Renal cortical epithelial cell (primary cell): Measurements from ENCODE around the gene SP7. TPM values are rescaled to one million over a fixed set of nuclear protein-coding genes. Genes with fewer than 3 reads are reported as not detected.
"Not testable (repeated sequence)": the region's sequence is repeated elsewhere in the genome, so short reads cannot be mapped to it uniquely, and the experiment has no call there.

Experiments used
- DNase-seq: peaks from one replicate; pipeline ENCODE4 v3.0.0-alpha.2; 2011; ENCODE audit warnings: low read depth
- total RNA-seq: library from RNA; depleted of rRNA; stranded (reverse); fragments of >200 nt; gene quantifications from 2 replicates; pipeline ENCODE4 v1.2.3, GENCODE V29; 2014

The SP7 gene
- total RNA-seq = not detected in 2 replicates

DNA sequence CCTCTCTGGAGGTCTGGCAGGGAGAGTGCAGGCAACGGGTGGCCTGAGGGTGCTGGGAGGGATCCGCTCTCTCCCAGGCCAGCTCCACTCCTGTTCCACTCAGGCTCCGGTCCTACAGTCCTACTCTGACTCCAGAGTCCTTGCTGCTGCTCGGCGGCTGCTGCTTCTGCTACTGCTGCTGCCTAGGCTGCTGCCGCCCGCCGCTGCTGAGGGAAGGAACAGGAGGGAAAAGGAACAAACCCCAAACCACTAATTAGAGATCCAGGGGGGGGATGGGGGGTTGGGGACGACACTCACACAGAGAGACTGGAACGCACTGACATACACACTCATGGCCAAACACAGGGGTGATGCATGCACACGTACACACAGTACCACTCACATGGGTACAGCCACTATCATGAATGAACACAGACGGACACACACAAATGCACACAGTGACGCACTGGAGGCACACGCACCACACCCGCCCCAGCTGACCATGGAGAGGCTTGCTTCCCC is at the start of gene SP7:
Gene SP7 (minus strand): TSS at position 174 of the 501 bp plus-strand sequence. CDS start 708 bp downstream, outside the sequence.
- no peak for DNase-seq

DNA sequence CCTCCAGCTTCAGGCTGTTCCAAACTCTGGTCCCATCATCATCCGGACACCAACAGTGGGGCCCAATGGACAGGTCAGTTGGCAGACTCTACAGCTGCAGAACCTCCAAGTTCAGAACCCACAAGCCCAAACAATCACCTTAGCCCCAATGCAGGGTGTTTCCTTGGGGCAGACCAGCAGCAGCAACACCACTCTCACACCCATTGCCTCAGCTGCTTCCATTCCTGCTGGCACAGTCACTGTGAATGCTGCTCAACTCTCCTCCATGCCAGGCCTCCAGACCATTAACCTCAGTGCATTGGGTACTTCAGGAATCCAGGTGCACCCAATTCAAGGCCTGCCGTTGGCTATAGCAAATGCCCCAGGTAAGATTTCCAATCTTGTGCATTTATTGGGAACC is 47.1 kb upstream of the SP7 start:
- DNase-seq = no peak

DNA sequence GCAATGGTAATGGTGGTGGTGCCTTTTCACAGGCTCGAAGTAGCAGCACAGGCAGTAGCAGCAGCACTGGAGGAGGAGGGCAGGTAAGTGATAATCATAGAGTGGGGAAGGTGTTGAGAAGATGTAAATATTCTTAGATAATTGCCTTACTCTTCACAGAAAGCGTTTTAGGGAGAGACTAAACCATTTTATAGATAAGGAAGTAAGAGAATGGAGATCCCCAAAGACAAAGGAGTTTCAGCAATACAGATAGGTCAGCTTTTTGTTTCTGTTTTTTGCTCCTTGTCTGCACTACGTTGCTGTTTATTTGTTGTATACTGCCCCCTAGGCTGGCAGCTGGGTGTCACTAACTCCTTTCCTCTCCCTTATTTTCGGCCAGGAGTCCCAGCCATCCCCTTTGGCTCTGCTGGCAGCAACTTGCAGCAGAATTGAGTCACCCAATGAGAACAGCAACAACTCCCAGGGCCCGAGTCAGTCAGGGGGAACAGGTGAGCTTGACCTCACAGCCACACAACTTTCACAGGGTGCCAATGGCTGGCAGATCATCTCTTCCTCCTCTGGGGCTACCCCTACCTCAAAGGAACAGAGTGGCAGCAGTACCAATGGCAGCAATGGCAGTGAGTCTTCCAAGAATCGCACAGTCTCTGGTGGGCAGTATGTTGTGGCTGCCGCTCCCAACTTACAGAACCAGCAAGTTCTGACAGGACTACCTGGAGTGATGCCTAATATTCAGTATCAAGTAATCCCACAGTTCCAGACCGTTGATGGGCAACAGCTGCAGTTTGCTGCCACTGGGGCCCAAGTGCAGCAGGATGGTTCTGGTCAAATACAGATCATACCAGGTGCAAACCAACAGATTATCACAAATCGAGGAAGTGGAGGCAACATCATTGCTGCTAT is 45.8 kb upstream of the SP7 start:
- peak; percentile 97 for DNase-seq

DNA sequence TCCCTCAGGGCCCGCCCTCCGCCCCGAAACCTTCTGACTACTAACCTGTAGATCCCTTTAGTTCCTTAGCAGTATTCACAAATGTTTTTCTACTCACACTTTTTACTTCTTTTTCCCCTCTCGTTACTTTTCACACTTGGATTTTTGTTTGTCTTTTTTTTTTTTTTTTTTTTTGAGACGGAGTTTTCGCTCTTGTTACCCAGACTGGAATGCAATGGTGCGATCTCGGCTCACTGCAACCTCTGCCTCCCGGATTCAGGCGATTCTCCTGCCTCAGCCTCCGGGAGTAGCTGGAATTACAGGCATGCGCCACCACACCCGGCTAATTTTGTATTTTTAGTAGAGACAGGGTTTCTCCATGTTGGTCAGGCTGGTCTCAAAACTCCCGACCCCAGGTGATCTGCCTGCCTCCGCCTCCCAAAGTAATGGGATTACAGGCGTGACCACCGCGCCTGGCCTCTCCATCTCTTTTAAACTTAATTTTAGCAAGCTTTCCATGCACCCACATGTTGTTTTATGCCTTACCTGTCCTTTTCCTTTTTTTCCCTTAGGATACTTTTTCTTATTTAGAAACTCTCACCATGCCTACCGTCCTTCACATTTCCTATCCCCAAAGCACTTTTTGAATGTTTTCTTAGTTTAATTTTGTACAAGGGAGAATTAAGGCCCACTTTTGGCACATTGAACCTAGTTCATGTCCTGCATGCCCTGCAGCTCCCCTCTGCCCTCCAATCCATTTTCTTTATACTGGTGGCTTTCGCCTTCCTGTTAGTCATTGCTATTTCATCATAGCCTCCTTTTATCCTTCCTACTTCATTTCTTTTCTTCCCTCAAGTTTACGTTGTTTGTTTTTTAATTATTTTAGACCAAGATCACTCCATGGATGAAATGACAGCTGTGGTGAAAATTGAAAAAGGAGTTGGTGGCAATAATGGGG is 44.9 kb upstream of the SP7 start:
- DNase-seq = peak; percentile 74

DNA sequence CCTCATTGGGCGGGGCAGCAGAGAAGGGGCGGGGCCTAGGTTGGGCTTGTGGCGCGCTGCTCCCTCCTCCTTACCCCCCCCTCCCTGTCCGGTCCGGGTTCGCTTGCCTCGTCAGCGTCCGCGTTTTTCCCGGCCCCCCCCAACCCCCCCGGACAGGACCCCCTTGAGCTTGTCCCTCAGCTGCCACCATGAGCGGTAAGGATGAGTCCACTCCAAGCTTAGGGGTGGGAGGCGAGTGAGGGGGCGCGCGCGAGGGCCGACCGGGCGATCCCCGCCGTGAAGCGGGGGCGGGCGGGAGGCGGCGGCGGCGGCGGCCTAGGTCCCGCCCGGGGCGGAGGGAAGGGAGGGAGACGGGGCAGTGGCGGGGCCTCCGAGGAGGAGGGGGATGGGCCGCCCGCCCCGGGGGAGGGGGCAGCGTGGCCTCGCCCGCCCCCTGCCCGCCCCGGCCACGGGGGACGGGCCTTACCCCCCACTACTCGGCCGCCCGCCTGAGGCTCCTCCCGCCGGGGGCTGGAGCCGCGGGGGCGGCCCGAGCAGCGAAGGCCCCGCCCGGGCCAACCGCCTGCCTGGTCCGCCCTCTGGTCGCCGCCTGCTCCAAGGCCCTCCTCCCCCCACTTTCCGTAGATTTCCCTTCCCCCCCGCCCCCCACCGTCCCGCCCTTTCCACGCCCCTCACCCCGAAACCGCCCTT is 44.1 kb upstream of the SP7 start, which contains the start of gene SP1:
Gene SP1 (plus strand): TSS at position 73 of the 690 bp plus-strand sequence. CDS start 116 bp downstream, at position 189.
- peak; percentile 67 for DNase-seq

DNA sequence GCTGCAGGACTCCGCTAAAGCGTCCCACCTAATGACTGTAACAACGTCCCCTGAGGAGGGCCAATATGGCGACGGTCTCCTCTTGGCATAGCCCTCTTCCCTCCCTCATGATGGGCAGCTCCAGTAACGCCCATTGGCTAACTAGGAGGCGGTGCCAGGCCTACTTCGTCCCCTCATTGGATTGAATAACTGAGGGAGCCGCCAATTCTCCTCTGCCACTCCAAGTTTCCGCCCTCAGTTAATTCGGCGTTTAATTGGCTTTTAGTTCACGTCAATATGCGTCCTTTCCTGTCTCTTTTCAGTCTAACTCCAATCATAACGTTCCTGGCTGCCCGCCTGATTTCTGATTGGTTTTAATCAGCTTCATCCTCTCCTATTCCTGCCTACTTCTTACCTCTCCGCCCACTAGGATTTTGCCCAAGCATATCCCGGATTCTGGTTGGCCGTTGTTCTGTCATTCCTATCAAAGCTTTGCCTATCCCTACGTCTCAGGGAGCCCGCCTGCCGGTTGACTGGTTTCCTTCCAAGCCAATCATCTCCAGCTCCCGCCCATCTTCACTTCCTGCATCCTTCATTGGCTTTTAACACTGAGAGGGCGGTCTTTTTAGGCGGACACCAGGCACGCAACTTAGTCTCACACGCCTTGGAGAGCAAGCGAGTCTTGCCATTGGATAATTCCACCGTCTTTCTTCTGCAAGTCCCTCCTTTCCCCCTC is 43.4 kb upstream of the SP7 start:
- DNase-seq = peak; percentile 100

DNA sequence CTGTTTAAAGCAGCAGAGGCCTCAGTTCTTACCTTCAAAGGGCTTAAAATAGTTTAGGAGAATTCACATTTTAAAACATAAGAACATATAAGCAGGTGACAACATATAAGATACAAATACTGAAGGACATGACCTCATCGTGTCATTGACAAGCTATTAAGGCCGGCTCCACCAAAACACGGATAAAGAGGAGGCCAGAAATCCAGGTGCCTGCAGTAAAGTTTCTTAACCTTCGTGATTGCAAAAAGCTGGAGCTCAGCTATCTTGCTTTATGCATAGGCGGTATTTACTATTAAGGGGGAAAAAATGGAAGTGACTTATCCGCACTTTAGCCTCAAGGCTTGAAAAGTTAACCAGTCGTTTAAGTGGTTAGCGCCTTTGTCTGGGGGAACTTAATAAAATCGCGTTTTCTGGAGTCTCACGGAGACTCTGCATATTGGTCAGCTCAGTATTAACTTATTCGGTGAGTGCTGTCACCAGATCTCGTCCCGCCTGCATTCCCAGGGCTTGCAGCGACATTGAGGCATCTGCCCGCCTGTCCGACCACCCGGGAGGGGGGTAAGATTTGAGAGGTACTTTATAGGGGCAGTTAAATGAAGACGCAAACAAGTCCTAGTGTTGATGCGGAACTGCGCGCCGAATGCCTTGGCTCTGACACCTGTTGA is 42.7 kb upstream of the SP7 start:
- peak; percentile 29 for DNase-seq

DNA sequence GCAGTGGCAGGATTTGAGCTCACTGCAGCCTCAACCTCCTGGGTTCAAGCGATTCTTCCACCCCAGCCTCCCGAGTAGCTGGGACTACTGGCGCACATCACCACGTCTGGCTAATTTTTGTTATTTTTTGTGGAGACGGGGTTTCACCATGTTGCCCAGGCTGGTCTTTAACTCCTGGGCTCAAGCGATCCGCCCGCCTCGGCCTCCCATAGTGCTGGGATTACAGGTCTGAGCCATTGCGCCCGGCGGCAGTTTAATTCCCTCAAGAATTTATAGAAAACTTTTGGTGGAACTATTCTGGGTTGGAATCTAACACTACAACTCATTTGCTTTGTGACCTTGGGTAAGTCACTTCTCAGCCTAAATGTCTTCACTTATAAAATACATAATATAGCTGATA is 42.1 kb upstream of the SP7 start:
- DNase-seq = no peak

DNA sequence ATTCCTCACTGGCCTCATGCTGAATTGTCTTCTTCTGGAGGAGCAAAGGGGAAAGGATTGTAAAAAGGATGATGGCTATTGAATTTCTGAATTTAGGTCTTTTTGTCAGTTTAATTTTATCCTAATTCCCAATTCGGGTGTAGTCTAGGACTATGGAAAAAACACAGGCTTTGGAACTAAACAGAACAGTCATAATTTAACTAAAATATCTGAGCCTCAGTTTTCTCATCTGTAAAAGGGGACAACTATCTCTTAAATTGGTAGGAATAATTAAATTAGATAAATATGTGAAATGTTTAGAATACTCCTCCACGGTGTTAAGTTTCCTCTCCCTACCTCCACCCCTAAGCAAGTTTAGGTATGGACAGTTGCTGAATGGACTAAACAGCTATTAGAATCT is 40.6 kb upstream of the SP7 start:
- no peak for DNase-seq

DNA sequence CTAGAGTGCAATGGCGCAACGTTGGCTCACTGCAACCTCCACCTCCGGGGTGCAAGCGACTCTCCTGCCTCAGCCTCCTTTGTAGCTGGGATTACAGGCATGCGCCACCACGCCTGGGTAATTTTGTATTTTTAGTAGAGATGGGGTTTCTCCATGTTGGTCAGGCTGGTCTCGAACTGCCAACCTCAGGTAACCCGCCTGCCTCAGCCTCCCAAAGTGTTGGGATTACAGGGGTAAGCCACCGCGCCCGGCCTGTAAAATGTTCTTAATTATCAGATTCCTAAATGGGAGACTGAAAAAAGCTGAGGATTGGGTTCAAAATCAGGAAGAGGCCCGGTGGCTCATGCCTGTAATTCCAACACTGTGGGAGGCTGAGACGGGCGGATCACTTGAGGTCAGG is 38.1 kb upstream of the SP7 start:
- DNase-seq = not testable (repeated sequence)

DNA sequence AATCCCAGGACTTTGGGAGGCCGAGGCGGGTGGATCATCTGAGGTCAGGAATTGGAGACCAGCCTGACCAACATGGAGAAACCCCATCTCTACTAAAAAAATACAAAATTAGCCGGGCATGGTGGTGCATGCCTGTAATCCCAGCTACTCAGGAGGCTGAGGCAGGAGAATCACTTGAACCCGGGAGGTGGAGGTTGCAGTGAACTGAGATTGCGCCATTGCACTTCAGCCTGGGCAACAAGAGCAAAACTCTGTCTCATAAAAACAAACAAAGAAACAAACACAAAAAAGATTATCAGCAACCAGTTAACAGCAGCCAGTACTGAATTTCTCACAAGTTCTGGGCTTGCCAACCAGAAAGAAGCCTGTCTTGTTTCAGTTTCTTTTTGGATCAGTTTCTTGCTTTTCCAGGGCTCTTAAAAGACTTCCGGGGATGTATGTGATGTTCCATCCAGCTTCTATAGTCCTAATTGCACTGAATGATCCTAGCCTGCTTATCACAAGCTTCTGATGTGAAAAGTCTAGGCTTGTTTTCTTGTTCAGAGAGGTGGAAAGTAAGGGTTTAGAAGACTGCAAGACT is 37.5 kb upstream of the SP7 start:
- DNase-seq = not testable (repeated sequence)

DNA sequence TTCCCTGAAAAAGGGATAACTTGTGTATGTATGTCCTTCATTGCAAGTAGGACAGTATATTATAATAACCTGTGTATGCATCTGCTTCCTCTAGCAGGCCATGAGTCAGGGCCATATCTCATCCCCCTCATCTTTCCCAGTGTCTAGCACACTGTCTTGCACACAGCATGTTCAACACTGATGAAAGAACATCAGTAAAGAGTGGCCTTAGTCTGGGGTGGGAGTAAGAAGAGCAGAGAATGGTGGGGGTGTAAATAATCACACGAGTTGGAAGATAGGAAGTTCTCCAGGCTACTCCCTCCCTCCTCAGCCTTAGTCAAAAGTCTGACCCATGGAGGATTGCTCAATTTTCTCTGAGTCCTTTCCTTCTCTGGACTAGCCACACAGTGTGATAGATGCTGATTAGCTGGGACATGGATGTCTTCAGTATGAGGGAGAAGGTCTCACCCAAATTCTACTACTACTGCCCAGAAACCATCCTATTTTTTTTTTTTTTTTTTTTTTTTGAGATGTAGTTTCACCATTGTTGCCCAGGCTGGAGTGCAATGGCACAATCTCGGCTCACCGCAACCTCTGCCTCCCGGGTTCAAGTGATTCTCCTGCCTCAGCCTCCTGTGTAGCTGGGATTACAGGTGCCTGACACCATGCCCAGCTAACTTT is 29.2 kb upstream of the SP7 start:
- no peak for DNase-seq

DNA sequence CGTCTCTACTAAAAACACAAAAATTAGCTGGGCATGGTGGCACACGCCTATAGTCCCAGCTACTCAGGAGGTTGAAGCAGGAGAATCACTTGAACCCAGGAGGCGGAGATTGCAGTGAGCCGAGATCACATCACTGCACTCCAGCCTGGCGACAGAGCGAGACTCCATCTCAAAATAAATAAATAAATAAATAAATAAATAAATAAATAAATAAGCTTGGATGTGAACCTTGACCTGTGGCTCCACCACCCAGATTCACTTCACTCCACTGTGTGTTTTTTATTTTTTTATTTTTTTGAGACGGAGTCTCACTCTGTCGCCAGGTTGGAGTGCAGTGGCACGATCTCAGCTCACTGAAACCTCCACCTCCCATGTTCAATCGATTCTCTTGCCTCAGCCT is 25.5 kb upstream of the SP7 start:
- not testable (repeated sequence) for DNase-seq

DNA sequence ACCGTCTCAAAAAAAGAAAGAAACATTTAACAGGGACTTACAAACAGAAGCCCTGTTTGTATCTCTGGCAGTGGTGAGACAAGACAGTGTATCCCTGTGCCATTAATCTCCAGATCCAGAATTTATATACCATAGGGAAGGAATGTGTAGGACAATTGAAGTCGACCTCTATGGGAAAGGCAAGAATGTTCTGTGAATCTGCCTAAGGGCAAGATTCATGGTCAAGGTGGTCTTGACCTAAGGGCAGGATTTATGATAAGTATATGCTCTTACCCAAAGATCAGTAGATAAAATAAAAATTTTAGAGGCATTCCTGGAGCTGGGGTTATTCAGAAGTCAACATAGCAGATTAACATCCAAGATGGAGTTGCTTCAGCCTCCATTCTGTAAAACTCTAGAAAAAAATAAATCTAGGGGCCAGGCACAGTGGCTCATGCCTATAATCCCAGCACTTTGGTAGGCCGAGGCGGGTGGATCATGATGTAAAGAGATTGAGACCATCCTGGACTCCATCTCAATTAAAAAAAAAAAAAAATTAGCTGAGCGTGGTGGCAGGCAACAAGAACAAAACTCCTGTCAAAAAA is 22.8 kb upstream of the SP7 start:
- no peak for DNase-seq

DNA sequence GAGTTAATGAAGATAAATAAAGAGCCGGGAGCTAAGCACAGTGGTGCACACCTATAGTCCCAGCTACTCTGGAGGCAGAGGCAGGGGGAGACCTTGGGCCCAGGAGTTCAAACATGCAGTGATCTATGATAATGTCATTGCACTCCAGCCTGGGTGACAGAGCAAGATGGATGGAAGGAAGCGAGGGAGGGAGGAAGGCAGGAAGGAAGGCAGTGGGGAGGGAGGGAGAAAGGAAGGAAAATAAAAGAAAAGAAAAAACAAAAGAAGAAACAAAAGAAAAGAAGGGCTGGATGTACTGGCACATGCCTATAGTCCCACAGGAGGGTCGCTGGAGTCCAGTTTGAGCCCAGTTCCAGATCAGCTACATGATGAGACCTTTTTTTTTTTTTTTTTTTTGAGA is 19.0 kb upstream of the SP7 start:
- no peak for DNase-seq

DNA sequence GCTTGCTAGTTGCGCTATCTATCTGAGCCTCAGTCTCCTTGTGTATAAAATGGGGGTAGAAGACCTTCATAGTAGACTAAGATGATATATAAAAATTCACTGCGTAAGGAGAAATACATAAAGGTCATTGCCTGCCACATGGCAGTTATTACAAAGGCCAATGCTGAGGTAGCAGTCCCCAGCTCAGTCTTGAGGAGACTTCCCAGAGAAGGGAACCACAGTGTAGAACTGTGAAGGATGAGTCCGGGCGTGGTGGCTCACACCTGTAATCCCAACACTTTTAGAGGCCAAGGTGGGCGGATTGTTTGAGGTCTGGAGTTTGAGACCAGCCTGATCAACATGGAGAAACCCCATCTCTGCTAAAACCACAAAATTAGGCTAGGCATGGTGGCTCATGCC is 17.1 kb upstream of the SP7 start:
- no peak for DNase-seq

DNA sequence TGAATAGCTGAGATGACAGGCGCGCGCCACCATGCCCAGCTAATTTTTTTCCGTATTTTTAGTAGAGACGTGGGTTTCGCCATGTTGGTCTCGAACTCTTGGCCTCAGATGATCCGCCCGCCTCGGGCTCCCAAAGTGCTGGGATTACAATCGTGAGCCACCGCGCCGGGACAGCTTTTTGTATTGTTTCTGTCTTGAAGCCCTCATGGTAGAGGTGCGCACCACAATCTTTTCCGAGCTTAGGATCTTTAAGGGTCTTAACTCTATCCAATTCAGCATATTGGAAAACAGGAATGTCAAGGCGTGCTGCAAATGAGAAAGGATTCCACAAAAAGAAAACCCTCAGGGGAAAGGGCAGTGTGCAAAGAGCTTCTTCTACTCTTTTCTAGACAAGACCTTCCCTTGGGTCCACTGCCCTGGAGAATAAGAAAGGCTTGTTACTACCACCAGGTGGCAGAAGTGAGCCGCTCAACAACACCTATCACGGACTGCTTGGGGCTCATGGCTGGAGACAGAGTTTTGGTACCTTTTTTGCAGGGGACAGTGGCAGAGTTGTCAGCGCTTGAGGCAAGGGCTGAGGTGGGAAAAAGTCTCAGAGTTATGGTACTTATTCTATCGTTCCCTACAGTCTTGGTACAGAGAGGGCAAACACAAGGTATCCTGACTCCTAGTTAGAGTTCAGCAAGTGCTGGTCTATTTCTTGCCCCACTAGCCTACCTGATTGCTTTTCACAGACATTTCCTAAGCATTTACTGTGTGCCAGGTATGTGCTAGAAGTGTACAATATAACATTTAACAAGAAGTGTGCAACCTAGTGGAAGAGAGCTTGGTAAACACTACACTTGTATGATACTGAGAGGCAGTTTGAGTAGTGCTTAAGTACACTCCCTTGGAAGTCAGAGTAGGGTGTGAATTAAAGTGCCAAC is 16.4 kb upstream of the SP7 start:
- DNase-seq = peak; percentile 79

DNA sequence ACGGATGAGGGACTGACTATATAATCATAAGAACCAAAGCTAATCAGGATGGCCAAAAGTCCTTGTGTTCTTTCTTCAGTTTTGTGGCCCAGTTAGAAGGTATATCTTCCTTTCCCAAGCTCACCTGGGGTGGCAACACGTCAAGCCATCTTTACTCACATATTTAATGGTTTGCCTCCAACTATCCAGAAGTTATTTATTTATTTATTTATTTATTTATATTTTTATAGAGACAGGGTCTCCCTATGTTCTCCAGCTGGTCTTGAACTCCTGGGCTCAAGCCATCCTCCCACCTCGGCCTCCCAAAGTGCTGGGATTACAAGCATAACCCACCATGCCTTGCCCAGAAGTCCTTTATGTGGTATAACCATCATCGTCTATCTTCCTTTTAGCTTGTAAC is 11.8 kb upstream of the SP7 start:
- no peak for DNase-seq
